Panc1 (cell line): ENCODE measurements around the gene APOB. TPM values are rescaled to one million over a fixed set of nuclear protein-coding genes. Genes with fewer than 3 reads are reported as not detected.

Experiments used
- ATAC-seq: fragments of 200-7000 bp; cut with Tn5 transposase; 2 replicates; pipeline ENCODE4 v1.9.1; 2020; ENCODE audit warnings: mild to moderate bottlenecking, moderate library complexity
- BruUV-seq: library from RNA; stranded (reverse); fragments of 400-500 nt; replicated peaks from 2 replicates; lab custom pipeline; 2021; lab: Mats Ljungman, UMichigan
- CTCF ChIA-PET: fragments of 300-600 bp; sonication (Branson Sonifier 250); formaldehyde crosslinking; loops from one replicate; lab custom pipeline; 2022; ENCODE audit warnings: antibody characterized with exemption; lab: Charles Lee
- POLR2A ChIA-PET: fragments of 300-600 bp; sonication (Branson Sonifier 250); formaldehyde crosslinking; loops from one replicate; lab custom pipeline; 2022; ENCODE audit warnings: antibody characterized with exemption; lab: Charles Lee
- DNase-seq: peaks from one replicate; pipeline ENCODE4 v3.0.0-alpha.2; 2010; ENCODE audit warnings: low read depth, low spot score
- H3K27ac ChIP-seq: 2 replicates; pipeline ENCODE4 v1.5.1; 2011; ENCODE audit warnings: mild to moderate bottlenecking, low read length, inconsistent platforms
- H3K27me3 ChIP-seq: fragments of 200-500 bp; sonication (Bioruptor generic); 2 replicates; pipeline ENCODE4 v1.6.0; 2014; ENCODE audit warnings: low read length, inconsistent platforms; ENCODE audit not compliant: control insufficient read depth, insufficient read depth
- H3K36me3 ChIP-seq: fragments of 200-500 bp; sonication (Bioruptor generic); 2 replicates; pipeline ENCODE4 v1.5.1; 2014; ENCODE audit warnings: inconsistent platforms, mild to moderate bottlenecking, low read length, moderate library complexity; ENCODE audit not compliant: control insufficient read depth, insufficient read depth
- H3K4me1 ChIP-seq: 2 replicates; pipeline ENCODE4 v1.5.1; 2011; ENCODE audit warnings: inconsistent platforms, mild to moderate bottlenecking, low read length, moderate library complexity; ENCODE audit not compliant: control insufficient read depth, insufficient read depth
- H3K4me3 ChIP-seq, 2 experiments: 2 replicates each; pipeline ENCODE4 v1.5.1; 2011 to 2012; ENCODE audit warnings: low read depth in 2 of 2, low read length in 2 of 2, mild to moderate bottlenecking in 2 of 2, inconsistent platforms in 1 of 2, moderate library complexity in 1 of 2
- H3K9me3 ChIP-seq: fragments of 200-500 bp; sonication (Bioruptor generic); 2 replicates; pipeline ENCODE4 v1.5.1; 2014; ENCODE audit warnings: low read depth, mild to moderate bottlenecking, inconsistent platforms, low read length, moderate library complexity; ENCODE audit not compliant: control insufficient read depth, insufficient read depth
- POLR2AphosphoS5 ChIP-seq: IDR thresholded peaks from 2 replicates; pipeline ENCODE4 v1.6.1; 2012; ENCODE audit warnings: mild to moderate bottlenecking, low read depth, low read length, moderate library complexity
- REST ChIP-seq, 2 experiments: IDR thresholded peaks; 2 replicates each; pipeline ENCODE4 v1.6.1; 2011 to 2012; ENCODE audit warnings: low read depth in 2 of 2, control low read depth in 1 of 2, low read length in 1 of 2, mild to moderate bottlenecking in 1 of 2, moderate library complexity in 1 of 2; ENCODE audit not compliant: insufficient read depth in 1 of 2
- SIN3A ChIP-seq: IDR thresholded peaks from 2 replicates; pipeline ENCODE4 v1.6.1; 2012; ENCODE audit warnings: low read depth, mild to moderate bottlenecking, low read length, moderate library complexity, borderline replicate concordance; ENCODE audit not compliant: insufficient read depth
- TCF7L2 ChIP-seq: IDR thresholded peaks from 2 replicates; pipeline ENCODE4 v1.6.1; 2011; ENCODE audit warnings: mild to moderate bottlenecking, low read depth, low read length, inconsistent platforms
- in situ Hi-C: cut with HindIII; loops from 2 replicates; pipeline ENCODE4 v1.10.0; 2016; ENCODE audit warnings: low sequenced_read_pairs, low pct_unique_long_range_greater_than_20kb
- intact Hi-C: fragments of 100-400 bp; cut with micrococcal nuclease; formaldehyde crosslinking; loops from one replicate; pipeline ENCODE4 v1.10.0; 2022; ENCODE audit not compliant: unreplicated experiment
- total RNA-seq: library from RNA; stranded (reverse); gene quantifications from one replicate; pipeline ENCODE4 v1.2.1, GENCODE V29; 2021; ENCODE audit not compliant: unreplicated experiment
- TF ChIP-seq, protein P1 (sequence below): fragments of 450-650 bp; IDR thresholded peaks from 2 replicates; pipeline ENCODE4 v1.5.1; 2017; ENCODE audit warnings: mild to moderate bottlenecking

Gene APOB
- total RNA-seq, 1 experiment from 2014 or later: 1.2 TPM

DNA sequence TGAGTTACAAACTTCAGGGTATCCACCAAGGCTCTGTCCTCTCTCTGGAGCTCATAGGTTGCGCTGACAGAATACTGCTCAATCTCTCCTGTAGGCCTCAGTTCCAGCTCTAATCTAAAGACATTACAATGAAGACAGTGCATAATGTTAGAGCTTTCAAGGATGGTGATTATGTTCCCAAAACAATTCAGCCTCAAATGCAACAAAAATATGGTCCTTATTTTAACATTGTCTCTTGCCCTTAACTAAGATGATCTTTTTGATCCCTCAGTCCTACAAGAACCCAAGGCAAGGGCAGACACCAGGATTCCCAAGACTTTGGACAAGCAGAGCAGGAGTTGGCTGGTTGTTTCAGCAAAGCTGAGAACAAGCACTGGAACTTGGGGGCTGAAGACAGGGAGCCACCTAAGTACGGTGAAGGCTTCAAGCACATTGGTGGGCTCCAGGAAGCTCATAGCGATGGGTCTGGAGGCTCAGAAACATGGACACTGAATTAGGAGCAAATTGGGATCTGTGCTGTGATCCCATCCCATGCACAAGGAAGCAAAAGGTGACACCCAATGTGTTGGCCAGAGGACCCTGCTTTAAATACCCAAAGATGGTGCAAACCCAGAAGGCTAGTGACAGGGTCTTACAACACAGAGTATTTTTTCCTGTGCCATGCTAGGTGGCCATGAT, 24.7 kb downstream of the APOB start:
- in situ Hi-C loops: no loop called here

GRCh38 chr2:21018290-21018689, 25.6 kb downstream of the APOB start:
- ChIA-PET CTCF (no interaction called here), POLR2A (no interaction called here)
- no TSS peak for BruUV-seq
- Histone ChIP-seq H3K4me3 (no peak overlapping the region), H3K4me1 (no peaks in the 10 kb centered on the region), H3K36me3 (no peaks in the 10 kb centered on the region), H3K27ac (no peak overlapping the region), H3K9me3 (no peaks in the 10 kb centered on the region), H3K27me3 (peaks cover 9% of the 10 kb centered on the region)
- intact Hi-C loops (no loop called here), in situ Hi-C loops (no loop called here)
- DNase-seq (no peak), ATAC-seq (no peak)
- TF ChIP-seq SIN3A: no peak
- no peak for TF ChIP-seq POLR2AphosphoS5

More for the DNA sequence above, 24.7 kb downstream of the APOB start:
- ChIA-PET CTCF (no interaction called here), POLR2A (no interaction called here)
- Histone ChIP-seq H3K9me3 (no peaks in the 10 kb centered on the region), H3K4me1 (no peaks in the 10 kb centered on the region), H3K36me3 (no peaks in the 10 kb centered on the region), H3K27me3 (peaks cover 12% of the 10 kb centered on the region), H3K4me3 (no peak overlapping the region), H3K27ac (no peak overlapping the region)
- no peak for ATAC-seq
- TF ChIP-seq REST (IDR thresholded peaks at IDR 0.05; ENCODE audit: insufficient read depth in 1 of 2, low read depth in 2 of 2, low read length in 1 of 2) (no peak), SIN3A (no peak), TCF7L2 (no peak), POLR2AphosphoS5 (no peak)
- TF ChIP-seq, protein P1, sequence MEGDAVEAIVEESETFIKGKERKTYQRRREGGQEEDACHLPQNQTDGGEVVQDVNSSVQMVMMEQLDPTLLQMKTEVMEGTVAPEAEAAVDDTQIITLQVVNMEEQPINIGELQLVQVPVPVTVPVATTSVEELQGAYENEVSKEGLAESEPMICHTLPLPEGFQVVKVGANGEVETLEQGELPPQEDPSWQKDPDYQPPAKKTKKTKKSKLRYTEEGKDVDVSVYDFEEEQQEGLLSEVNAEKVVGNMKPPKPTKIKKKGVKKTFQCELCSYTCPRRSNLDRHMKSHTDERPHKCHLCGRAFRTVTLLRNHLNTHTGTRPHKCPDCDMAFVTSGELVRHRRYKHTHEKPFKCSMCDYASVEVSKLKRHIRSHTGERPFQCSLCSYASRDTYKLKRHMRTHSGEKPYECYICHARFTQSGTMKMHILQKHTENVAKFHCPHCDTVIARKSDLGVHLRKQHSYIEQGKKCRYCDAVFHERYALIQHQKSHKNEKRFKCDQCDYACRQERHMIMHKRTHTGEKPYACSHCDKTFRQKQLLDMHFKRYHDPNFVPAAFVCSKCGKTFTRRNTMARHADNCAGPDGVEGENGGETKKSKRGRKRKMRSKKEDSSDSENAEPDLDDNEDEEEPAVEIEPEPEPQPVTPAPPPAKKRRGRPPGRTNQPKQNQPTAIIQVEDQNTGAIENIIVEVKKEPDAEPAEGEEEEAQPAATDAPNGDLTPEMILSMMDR: no peak
- no TSS peak for BruUV-seq
- intact Hi-C loops: no loop called here
- no peak for DNase-seq

GRCh38 chr2:21017748-21018276, 26.1 kb downstream of the APOB start:
- CTCF ChIA-PET: no interaction called here
- H3K27me3 ChIP-seq: peaks cover 7% of the 10 kb centered on the region; the same call in 1 of the 2 replicates
- POLR2A ChIA-PET: no interaction called here
- no peak for ATAC-seq
- no peak for DNase-seq
- TF ChIP-seq SIN3A: no peak
- TF ChIP-seq POLR2AphosphoS5: no peak
- TF ChIP-seq TCF7L2: no peak
- no peak for TF ChIP-seq REST (IDR thresholded peaks at IDR 0.05; ENCODE audit: insufficient read depth in 1 of 2, low read depth in 2 of 2, low read length in 1 of 2)
- TF ChIP-seq, protein P1: no peak
- no peaks in the 10 kb centered on the region for H3K9me3 ChIP-seq
- no peak overlapping the region for H3K4me3 ChIP-seq
- in situ Hi-C loops: no loop called here
- H3K36me3 ChIP-seq: no peaks in the 10 kb centered on the region
- H3K4me1 ChIP-seq: no peaks in the 10 kb centered on the region
- BruUV-seq: no TSS peak
- intact Hi-C loops: no loop called here
- no peak overlapping the region for H3K27ac ChIP-seq
